HEK293 (cell line): ENCODE measurements around the gene MAPKAPK3.

ENCODE experiments used
- CTCF ChIP-seq: fragments of 450-650 bp; formaldehyde crosslinking; IDR thresholded peaks from 2 replicates; pipeline ENCODE4 v1.5.1; 2016; ENCODE audit warnings: missing biosample characterization, missing genetic modification characterization
- YY1 ChIP-seq: fragments of 450-650 bp; formaldehyde crosslinking; IDR thresholded peaks from 2 replicates; pipeline ENCODE4 v1.5.1; 2018; ENCODE audit warnings: missing biosample characterization, missing genetic modification characterization
- ZBTB7A ChIP-seq: fragments of 450-650 bp; formaldehyde crosslinking; IDR thresholded peaks from 2 replicates; pipeline ENCODE4 v1.5.1; 2016; ENCODE audit warnings: low read depth, missing biosample characterization, missing genetic modification characterization
- ZNF544 ChIP-seq: fragments of 450-650 bp; formaldehyde crosslinking; IDR thresholded peaks from 2 replicates; pipeline ENCODE4 v1.5.0; 2017; ENCODE audit warnings: missing biosample characterization, missing genetic modification characterization
- TF ChIP-seq, protein P1 (sequence below): fragments of 450-650 bp; formaldehyde crosslinking; IDR thresholded peaks from 2 replicates; pipeline ENCODE4 v1.5.1; 2016; ENCODE audit warnings: missing biosample characterization, missing genetic modification characterization
- TF ChIP-seq, protein P2 (sequence below): fragments of 450-650 bp; formaldehyde crosslinking; IDR thresholded peaks from 2 replicates; pipeline ENCODE4 v1.5.1; 2016; ENCODE audit warnings: missing biosample characterization, missing genetic modification characterization

DNA sequence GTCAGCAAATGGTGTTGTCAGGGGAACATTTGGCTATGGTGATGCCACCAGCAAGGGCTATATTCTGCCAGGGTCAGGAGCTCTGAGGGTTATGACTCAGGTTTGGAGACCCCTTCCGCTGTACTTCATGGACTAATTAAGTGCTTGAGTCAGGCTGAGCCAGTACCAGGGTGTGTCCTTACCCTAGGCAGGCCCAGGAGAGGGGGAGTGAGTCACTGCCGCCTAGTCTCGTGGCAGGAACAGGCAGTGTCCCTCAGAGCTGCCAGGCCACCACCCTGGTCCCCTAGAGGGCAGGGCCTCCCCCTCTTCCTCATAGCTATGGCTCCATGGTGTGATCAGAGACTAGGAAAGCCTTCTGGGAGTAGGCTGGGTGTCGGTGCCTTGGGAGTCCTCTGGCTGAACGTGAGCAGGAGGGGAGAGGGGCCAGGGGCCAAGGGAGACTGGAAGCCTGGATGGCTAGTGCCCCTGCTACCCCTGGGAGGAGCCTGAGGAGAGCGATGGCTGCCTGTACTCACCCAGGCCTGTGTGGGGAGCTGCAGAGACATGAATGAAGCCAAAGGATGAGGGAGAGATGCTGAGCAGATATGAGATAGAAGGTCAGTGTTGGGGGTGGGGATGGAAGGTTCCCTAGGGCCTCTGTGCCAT is 10.6 kb downstream of the MAPKAPK3 start:
- TF ChIP-seq CTCF (tag by site-specific recombination) (peak; percentile 52; the same call in 1 of the 2 replicates), YY1 (tag by site-specific recombination) (no peak), ZBTB7A (tag by site-specific recombination) (no peak), ZNF544 (tag by site-specific recombination) (no peak)
- TF ChIP-seq, protein P1, sequence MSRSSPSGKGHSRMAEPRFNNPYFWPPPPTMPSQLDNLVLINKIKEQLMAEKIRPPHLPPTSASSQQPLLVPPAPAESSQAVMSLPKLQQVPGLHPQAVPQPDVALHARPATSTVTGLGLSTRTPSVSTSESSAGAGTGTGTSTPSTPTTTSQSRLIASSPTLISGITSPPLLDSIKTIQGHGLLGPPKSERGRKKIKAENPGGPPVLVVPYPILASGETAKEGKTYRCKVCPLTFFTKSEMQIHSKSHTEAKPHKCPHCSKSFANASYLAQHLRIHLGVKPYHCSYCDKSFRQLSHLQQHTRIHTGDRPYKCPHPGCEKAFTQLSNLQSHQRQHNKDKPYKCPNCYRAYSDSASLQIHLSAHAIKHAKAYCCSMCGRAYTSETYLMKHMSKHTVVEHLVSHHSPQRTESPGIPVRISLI: no peak
- TF ChIP-seq, protein P2, sequence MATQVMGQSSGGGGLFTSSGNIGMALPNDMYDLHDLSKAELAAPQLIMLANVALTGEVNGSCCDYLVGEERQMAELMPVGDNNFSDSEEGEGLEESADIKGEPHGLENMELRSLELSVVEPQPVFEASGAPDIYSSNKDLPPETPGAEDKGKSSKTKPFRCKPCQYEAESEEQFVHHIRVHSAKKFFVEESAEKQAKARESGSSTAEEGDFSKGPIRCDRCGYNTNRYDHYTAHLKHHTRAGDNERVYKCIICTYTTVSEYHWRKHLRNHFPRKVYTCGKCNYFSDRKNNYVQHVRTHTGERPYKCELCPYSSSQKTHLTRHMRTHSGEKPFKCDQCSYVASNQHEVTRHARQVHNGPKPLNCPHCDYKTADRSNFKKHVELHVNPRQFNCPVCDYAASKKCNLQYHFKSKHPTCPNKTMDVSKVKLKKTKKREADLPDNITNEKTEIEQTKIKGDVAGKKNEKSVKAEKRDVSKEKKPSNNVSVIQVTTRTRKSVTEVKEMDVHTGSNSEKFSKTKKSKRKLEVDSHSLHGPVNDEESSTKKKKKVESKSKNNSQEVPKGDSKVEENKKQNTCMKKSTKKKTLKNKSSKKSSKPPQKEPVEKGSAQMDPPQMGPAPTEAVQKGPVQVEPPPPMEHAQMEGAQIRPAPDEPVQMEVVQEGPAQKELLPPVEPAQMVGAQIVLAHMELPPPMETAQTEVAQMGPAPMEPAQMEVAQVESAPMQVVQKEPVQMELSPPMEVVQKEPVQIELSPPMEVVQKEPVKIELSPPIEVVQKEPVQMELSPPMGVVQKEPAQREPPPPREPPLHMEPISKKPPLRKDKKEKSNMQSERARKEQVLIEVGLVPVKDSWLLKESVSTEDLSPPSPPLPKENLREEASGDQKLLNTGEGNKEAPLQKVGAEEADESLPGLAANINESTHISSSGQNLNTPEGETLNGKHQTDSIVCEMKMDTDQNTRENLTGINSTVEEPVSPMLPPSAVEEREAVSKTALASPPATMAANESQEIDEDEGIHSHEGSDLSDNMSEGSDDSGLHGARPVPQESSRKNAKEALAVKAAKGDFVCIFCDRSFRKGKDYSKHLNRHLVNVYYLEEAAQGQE (tag by site-specific recombination): no peak
